Kidney epithelial cell (primary cell): ENCODE measurements around the gene INTS13. TPM values are rescaled to one million over a fixed set of nuclear protein-coding genes. Genes with fewer than 3 reads are reported as not detected.
"Not testable (repeated sequence)": the region's sequence is repeated elsewhere in the genome, so short reads cannot be mapped to it uniquely, and the experiment has no call there.

Experiments
- DNase-seq: peaks from one replicate; pipeline ENCODE4 v3.0.0-alpha.2; 2010; ENCODE audit warnings: low read depth
- H3K27me3 ChIP-seq: 2 replicates; pipeline ENCODE4 v1.6.0; 2011; ENCODE audit warnings: low read length; ENCODE audit not compliant: control insufficient read depth, insufficient read depth
- H3K36me3 ChIP-seq: 2 replicates; pipeline ENCODE4 v1.5.1; 2011; ENCODE audit warnings: low read length; ENCODE audit not compliant: control insufficient read depth, insufficient read depth
- H3K4me3 ChIP-seq: 2 replicates; pipeline ENCODE4 v1.5.1; 2011; ENCODE audit warnings: low read depth, mild to moderate bottlenecking, control low read depth, low read length
- total RNA-seq: library from RNA; depleted of rRNA; stranded (reverse); fragments of >200 nt; gene quantifications from 2 replicates; pipeline ENCODE4 v1.2.3, GENCODE V29; 2015
- TF ChIP-seq, protein P1 (sequence below): IDR thresholded peaks from 2 replicates; pipeline ENCODE4 v1.5.1; 2011; ENCODE audit warnings: mild to moderate bottlenecking, moderate library complexity, low read length, control low read depth, inconsistent platforms; ENCODE audit not compliant: insufficient read depth, poor library complexity, severe bottlenecking

The INTS13 gene
- total RNA-seq, 1 donor from 2014 or later: 27.3 TPM

DNA sequence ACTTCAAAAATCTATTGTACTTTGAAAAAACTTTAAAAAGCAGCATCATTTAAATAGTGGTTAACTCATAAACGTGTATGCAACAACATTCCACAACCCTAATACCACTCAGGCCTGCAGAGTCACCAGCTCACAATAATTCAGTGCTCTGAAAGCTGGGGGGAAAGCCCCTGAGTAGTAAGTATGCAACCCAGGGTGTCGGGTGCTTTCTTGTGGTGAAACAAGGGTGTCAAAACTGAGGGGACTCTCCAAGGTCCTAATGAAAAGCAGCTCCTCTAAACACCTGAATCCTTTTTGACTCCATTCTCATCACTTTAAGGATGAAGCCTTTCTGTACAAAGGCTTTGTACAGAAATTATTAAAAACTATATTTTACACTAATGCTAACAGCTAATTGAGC is 34.2 kb upstream of the INTS13 start:
- Histone ChIP-seq H3K27me3 (no peaks in the 10 kb centered on the region), H3K4me3 (no peak overlapping the region), H3K36me3 (no peaks in the 10 kb centered on the region)
- no peak for DNase-seq
- TF ChIP-seq, protein P1, sequence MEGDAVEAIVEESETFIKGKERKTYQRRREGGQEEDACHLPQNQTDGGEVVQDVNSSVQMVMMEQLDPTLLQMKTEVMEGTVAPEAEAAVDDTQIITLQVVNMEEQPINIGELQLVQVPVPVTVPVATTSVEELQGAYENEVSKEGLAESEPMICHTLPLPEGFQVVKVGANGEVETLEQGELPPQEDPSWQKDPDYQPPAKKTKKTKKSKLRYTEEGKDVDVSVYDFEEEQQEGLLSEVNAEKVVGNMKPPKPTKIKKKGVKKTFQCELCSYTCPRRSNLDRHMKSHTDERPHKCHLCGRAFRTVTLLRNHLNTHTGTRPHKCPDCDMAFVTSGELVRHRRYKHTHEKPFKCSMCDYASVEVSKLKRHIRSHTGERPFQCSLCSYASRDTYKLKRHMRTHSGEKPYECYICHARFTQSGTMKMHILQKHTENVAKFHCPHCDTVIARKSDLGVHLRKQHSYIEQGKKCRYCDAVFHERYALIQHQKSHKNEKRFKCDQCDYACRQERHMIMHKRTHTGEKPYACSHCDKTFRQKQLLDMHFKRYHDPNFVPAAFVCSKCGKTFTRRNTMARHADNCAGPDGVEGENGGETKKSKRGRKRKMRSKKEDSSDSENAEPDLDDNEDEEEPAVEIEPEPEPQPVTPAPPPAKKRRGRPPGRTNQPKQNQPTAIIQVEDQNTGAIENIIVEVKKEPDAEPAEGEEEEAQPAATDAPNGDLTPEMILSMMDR: no peak

DNA sequence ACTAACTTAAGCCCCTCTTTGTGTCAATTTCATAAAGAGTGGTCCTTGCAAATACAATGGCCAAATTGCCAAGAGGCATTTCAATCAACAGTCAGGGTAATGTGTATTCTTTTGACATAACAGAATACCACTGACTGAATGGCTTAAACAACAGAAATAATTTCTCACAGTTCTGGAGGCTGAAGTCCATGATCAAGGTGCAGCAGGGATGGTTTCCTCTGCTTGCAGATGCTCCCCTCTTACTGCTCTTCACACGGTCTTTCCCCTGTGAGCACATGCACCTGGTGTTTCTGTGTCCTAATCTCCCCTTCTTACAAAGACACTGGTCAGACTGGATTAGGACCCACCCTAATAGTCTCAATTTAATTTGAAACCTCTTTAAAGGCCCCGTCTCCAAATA is 32.4 kb upstream of the INTS13 start:
- H3K4me3 ChIP-seq: no peak overlapping the region
- no peaks in the 10 kb centered on the region for H3K27me3 ChIP-seq
- TF ChIP-seq, protein P1: no peak
- no peak for DNase-seq
- H3K36me3 ChIP-seq: no peaks in the 10 kb centered on the region

DNA sequence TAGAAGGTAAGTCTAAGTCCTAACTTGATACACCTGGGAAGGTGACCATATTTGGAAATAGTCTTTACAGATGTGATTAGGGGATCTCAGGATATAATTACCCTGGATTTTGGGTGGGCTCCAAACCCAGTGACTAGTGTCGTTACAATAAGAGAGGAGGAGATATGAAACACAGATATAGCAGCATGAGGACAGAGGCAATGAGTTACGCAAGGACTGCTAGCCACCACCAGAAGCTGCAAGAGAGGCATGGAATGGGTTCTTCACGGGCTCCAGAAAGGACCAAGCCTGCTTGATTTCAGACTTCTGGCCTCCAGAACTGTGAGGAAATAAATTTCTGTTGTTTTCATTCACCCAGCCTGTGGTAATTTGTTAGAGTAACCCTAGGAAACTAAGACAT is 29.1 kb upstream of the INTS13 start:
- Histone ChIP-seq H3K4me3 (no peak overlapping the region), H3K27me3 (no peaks in the 10 kb centered on the region), H3K36me3 (no peaks in the 10 kb centered on the region)
- no peak for DNase-seq
- TF ChIP-seq, protein P1: no peak

DNA sequence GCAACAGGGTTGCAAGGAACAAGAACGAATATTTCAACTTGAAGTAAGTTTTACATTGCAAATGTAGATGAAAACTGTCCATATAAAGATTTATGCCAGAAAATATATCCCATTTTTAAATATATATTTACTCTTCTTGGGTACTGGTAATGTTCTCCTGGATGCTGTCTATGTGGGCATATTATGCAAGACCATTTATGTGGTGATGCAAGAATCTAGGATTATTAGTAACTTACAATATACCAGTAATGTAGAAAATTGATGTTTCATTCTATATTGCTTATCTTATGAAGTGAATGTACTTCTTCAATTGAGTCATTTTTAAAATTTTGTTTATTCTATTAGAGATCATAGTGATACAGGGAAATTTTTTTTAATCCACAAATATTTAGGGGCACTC is 25.6 kb upstream of the INTS13 start:
- Histone ChIP-seq H3K27me3 (no peaks in the 10 kb centered on the region), H3K36me3 (no peaks in the 10 kb centered on the region), H3K4me3 (no peak overlapping the region)
- DNase-seq: no peak
- TF ChIP-seq, protein P1: no peak

DNA sequence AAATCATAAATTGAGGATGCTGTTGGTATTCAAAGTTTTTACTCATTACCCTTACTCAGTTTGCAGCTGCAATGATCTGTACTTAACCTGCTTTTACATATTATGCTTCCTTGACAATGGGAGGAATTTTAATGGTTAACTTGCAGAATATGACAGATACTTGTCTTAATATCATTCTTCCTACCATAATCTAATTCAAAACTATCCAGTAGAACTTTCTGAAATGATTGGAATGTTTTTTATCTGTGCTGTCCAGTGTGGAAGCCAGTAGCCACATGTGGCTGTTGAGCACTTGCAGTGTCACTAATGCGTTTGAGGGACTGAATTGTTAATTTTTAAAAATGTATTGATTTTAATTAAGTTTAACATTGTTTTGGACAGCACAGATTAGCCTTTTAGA is 24.0 kb upstream of the INTS13 start:
- H3K4me3 ChIP-seq: no peak overlapping the region
- TF ChIP-seq, protein P1: no peak
- DNase-seq: no peak
- no peaks in the 10 kb centered on the region for H3K27me3 ChIP-seq
- H3K36me3 ChIP-seq: no peaks in the 10 kb centered on the region

DNA sequence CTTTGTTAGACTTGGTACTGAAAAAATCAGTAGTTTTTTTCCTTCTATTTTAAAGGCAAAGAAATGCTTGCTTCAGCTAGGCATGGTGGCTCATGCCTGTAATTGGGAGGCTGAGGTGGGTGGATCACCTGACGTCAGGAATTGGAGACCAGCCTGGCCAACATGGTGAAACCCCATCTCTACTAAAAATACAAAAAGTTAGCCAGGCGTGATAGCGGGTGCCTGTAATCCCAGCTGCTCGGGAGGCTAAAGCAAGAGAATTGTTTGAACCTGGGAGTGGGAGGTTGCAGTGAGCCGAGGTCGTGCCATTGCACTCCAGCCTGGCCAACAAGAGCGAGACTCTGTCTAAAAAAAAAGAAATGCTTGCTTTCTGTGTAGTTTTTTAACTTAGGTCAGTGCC is 23.6 kb upstream of the INTS13 start:
- not testable (repeated sequence) for DNase-seq, H3K27me3 ChIP-seq, H3K36me3 ChIP-seq, H3K4me3 ChIP-seq
